Panc1 (cell line): ENCODE measurements around the gene TIMP3. TPM values are rescaled to one million over a fixed set of nuclear protein-coding genes. Genes with fewer than 3 reads are reported as not detected.
A peak's percentile ranks its signal among the peaks of the same experiment; 100 is the strongest.

Source experiments
- ATAC-seq: fragments of 200-7000 bp; cut with Tn5 transposase; 2 replicates; pipeline ENCODE4 v1.9.1; 2020; ENCODE audit warnings: mild to moderate bottlenecking, moderate library complexity
- BruUV-seq: library from RNA; stranded (reverse); fragments of 400-500 nt; replicated peaks from 2 replicates; lab custom pipeline; 2021; lab: Mats Ljungman, UMichigan
- CTCF ChIA-PET: fragments of 300-600 bp; sonication (Branson Sonifier 250); formaldehyde crosslinking; loops from one replicate; lab custom pipeline; 2022; ENCODE audit warnings: antibody characterized with exemption; lab: Charles Lee
- POLR2A ChIA-PET: fragments of 300-600 bp; sonication (Branson Sonifier 250); formaldehyde crosslinking; loops from one replicate; lab custom pipeline; 2022; ENCODE audit warnings: antibody characterized with exemption; lab: Charles Lee
- DNase-seq: peaks from one replicate; pipeline ENCODE4 v3.0.0-alpha.2; 2010; ENCODE audit warnings: low read depth, low spot score
- H3K27ac ChIP-seq: 2 replicates; pipeline ENCODE4 v1.5.1; 2011; ENCODE audit warnings: mild to moderate bottlenecking, low read length, inconsistent platforms
- H3K27me3 ChIP-seq: fragments of 200-500 bp; sonication (Bioruptor generic); 2 replicates; pipeline ENCODE4 v1.6.0; 2014; ENCODE audit warnings: low read length, inconsistent platforms; ENCODE audit not compliant: control insufficient read depth, insufficient read depth
- H3K36me3 ChIP-seq: fragments of 200-500 bp; sonication (Bioruptor generic); 2 replicates; pipeline ENCODE4 v1.5.1; 2014; ENCODE audit warnings: inconsistent platforms, mild to moderate bottlenecking, low read length, moderate library complexity; ENCODE audit not compliant: control insufficient read depth, insufficient read depth
- H3K4me1 ChIP-seq: 2 replicates; pipeline ENCODE4 v1.5.1; 2011; ENCODE audit warnings: inconsistent platforms, mild to moderate bottlenecking, low read length, moderate library complexity; ENCODE audit not compliant: control insufficient read depth, insufficient read depth
- H3K4me3 ChIP-seq, 2 experiments: 2 replicates each; pipeline ENCODE4 v1.5.1; 2011 to 2012; ENCODE audit warnings: low read depth in 2 of 2, low read length in 2 of 2, mild to moderate bottlenecking in 2 of 2, inconsistent platforms in 1 of 2, moderate library complexity in 1 of 2
- H3K9me3 ChIP-seq: fragments of 200-500 bp; sonication (Bioruptor generic); 2 replicates; pipeline ENCODE4 v1.5.1; 2014; ENCODE audit warnings: low read depth, mild to moderate bottlenecking, inconsistent platforms, low read length, moderate library complexity; ENCODE audit not compliant: control insufficient read depth, insufficient read depth
- CTCF ChIP-seq: fragments of 450-650 bp; IDR thresholded peaks from 2 replicates; pipeline ENCODE4 v1.5.1; 2017; ENCODE audit warnings: mild to moderate bottlenecking
- POLR2AphosphoS5 ChIP-seq: IDR thresholded peaks from 2 replicates; pipeline ENCODE4 v1.6.1; 2012; ENCODE audit warnings: mild to moderate bottlenecking, low read depth, low read length, moderate library complexity
- REST ChIP-seq, 2 experiments: IDR thresholded peaks; 2 replicates each; pipeline ENCODE4 v1.6.1; 2011 to 2012; ENCODE audit warnings: low read depth in 2 of 2, control low read depth in 1 of 2, low read length in 1 of 2, mild to moderate bottlenecking in 1 of 2, moderate library complexity in 1 of 2; ENCODE audit not compliant: insufficient read depth in 1 of 2
- SIN3A ChIP-seq: IDR thresholded peaks from 2 replicates; pipeline ENCODE4 v1.6.1; 2012; ENCODE audit warnings: low read depth, mild to moderate bottlenecking, low read length, moderate library complexity, borderline replicate concordance; ENCODE audit not compliant: insufficient read depth
- TCF7L2 ChIP-seq: IDR thresholded peaks from 2 replicates; pipeline ENCODE4 v1.6.1; 2011; ENCODE audit warnings: mild to moderate bottlenecking, low read depth, low read length, inconsistent platforms
- in situ Hi-C: cut with HindIII; loops from 2 replicates; pipeline ENCODE4 v1.10.0; 2016; ENCODE audit warnings: low sequenced_read_pairs, low pct_unique_long_range_greater_than_20kb
- intact Hi-C: fragments of 100-400 bp; cut with micrococcal nuclease; formaldehyde crosslinking; loops from one replicate; pipeline ENCODE4 v1.10.0; 2022; ENCODE audit not compliant: unreplicated experiment
- total RNA-seq: library from RNA; stranded (reverse); gene quantifications from one replicate; pipeline ENCODE4 v1.2.1, GENCODE V29; 2021; ENCODE audit not compliant: unreplicated experiment

Gene TIMP3
- total RNA-seq, 1 experiment from 2014 or later, result 0.67 TPM

GRCh38 chr22:32796865-32797573, 4.5 kb upstream of the TIMP3 start:
- H3K9me3 ChIP-seq, result no peaks in the 10 kb centered on the region
- no TSS peak for BruUV-seq
- POLR2A ChIA-PET, result no interaction called here

GRCh38 chr22:32799496-32799895, 2.0 kb upstream of the TIMP3 start:
- in situ Hi-C loops, result no loop called here
- DNase-seq (no peak), ATAC-seq (no peak)
- Histone ChIP-seq H3K4me1 (no peaks in the 10 kb centered on the region), H3K27ac (no peak overlapping the region), H3K9me3 (no peaks in the 10 kb centered on the region), H3K4me3 (no peak overlapping the region), H3K36me3 (no peaks in the 10 kb centered on the region), H3K27me3 (peaks cover 2% of the 10 kb centered on the region; the same call in 1 of the 2 replicates)
- CTCF ChIA-PET, result no interaction called here
- no TSS peak for BruUV-seq
- POLR2A ChIA-PET, result no interaction called here
- TF ChIP-seq CTCF (no peak), POLR2AphosphoS5 (no peak), REST (IDR thresholded peaks at IDR 0.05; ENCODE audit: insufficient read depth in 1 of 2, low read depth in 2 of 2, low read length in 1 of 2) (no peak), TCF7L2 (no peak), SIN3A (no peak)
- intact Hi-C loops, result loop anchor here (10.0 kb wide), 2 partner anchors 135 to 275 kb away; no protein-coding TSS in a partner anchor

More at GRCh38 chr22:32796865-32797573, 4.5 kb upstream of the TIMP3 start:
- CTCF ChIA-PET, result interaction anchor here (0.5 to 1.1 kb wide), 2 partner anchors 137 to 276 kb away, joined by 4 to 5 read pairs; no protein-coding TSS in a partner anchor
- in situ Hi-C loops, result no loop called here
- ATAC-seq (peak; percentile 66; the same call in 1 of the 2 replicates), DNase-seq (peak; percentile 7)
- intact Hi-C loops, result loop anchor here (10.0 kb wide), 2 partner anchors 132 to 272 kb away; no protein-coding TSS in a partner anchor
- Histone ChIP-seq H3K4me3 (no peak overlapping the region), H3K27me3 (no peaks in the 10 kb centered on the region; the same call in 1 of the 2 replicates), H3K36me3 (no peaks in the 10 kb centered on the region), H3K4me1 (no peaks in the 10 kb centered on the region), H3K27ac (no peak overlapping the region)
- TF ChIP-seq CTCF (peak; percentile 79), POLR2AphosphoS5 (no peak)
